GM12878 (cell line): ENCODE results near the gene COL27A1. TPM values are rescaled to one million over a fixed set of nuclear protein-coding genes. Genes with fewer than 3 reads are reported as not detected.

Experiments used
- ATAC-seq: fragments of 200-7000 bp; cut with Tn5 transposase; 3 replicates; pipeline ENCODE4 v1.9.1; 2020; ENCODE audit warnings: mild to moderate bottlenecking, moderate library complexity
- BruUV-seq: library from RNA; stranded (reverse); fragments of 400-500 nt; replicated peaks from 2 replicates; lab custom pipeline; 2021; lab: Mats Ljungman, UMichigan
- CTCF ChIA-PET: fragments of 300-600 bp; sonication (Branson Sonifier 250); formaldehyde crosslinking; extraction: SDS; loops from one replicate; lab custom pipeline; 2021; ENCODE audit warnings: inconsistent platforms; lab: Yijun Ruan, JAX
- POLR2A ChIA-PET: fragments of 350-600 bp; formaldehyde crosslinking; extraction: SDS; loops from one replicate; lab custom pipeline; 2021; ENCODE audit warnings: inconsistent platforms; lab: Charles Lee
- RAD21 ChIA-PET: fragments of 300-600 bp; sonication (Branson Sonifier 250); formaldehyde crosslinking; loops from one replicate; lab custom pipeline; 2023; ENCODE audit warnings: antibody characterized with exemption; ENCODE audit not compliant: unreplicated experiment; lab: Charles Lee
- SMC1A ChIA-PET: fragments of 300-600 bp; sonication (Branson Sonifier 250); formaldehyde crosslinking; loops from one replicate; lab custom pipeline; 2023; ENCODE audit not compliant: unreplicated experiment, uncharacterized antibody; lab: Charles Lee
- DNase-seq: peaks from one replicate; pipeline ENCODE4 v3.0.0-alpha.2; 2011; ENCODE audit warnings: low read depth, low spot score
- FAIRE-seq: peaks from 3 replicates; lab custom pipeline; 2011; peaks lifted over from hg19 to GRCh38; lab: Jason Lieb, UNC
- H2AFZ ChIP-seq: 2 replicates; pipeline ENCODE4 v1.6.0; 2011; ENCODE audit warnings: low read depth, low read length, control low read depth; ENCODE audit not compliant: control insufficient read depth
- H3K27ac ChIP-seq: 2 replicates; pipeline ENCODE4 v1.5.1; 2011; ENCODE audit warnings: control low read depth; ENCODE audit not compliant: control insufficient read depth, insufficient read depth
- H3K27me3 ChIP-seq, 2 experiments: replicated peaks in 1 of 2; 2 replicates each; pipeline versions ENCODE4 v1.6.0 to v1.6.1; 2011; ENCODE audit warnings: low read length in 1 of 2; ENCODE audit not compliant: control insufficient read depth in 2 of 2, insufficient read depth in 2 of 2
- H3K36me3 ChIP-seq, 2 experiments: 2 replicates each; pipeline ENCODE4 v1.5.1; 2011; ENCODE audit warnings: low read length in 1 of 2; ENCODE audit not compliant: control insufficient read depth in 2 of 2, insufficient read depth in 2 of 2
- H3K4me1 ChIP-seq: 2 replicates; pipeline ENCODE4 v1.6.1; 2011; ENCODE audit warnings: mild to moderate bottlenecking, low read length, moderate library complexity, mixed read lengths; ENCODE audit not compliant: control insufficient read depth, insufficient read depth
- H3K4me2 ChIP-seq: 2 replicates; pipeline ENCODE4 v1.6.0; 2011; ENCODE audit warnings: control low read depth; ENCODE audit not compliant: control insufficient read depth, insufficient read depth
- H3K4me3 ChIP-seq: fragments of 200-600 bp; sonication (generic); 2 replicates; pipeline ENCODE4 v1.5.1; 2016
- H3K79me2 ChIP-seq: 2 replicates; pipeline ENCODE4 v1.6.0; 2011; ENCODE audit warnings: low read length; ENCODE audit not compliant: control insufficient read depth, insufficient read depth
- H3K9ac ChIP-seq: 2 replicates; pipeline ENCODE4 v1.8.0; 2011; ENCODE audit warnings: low read length, control low read depth, mixed read lengths; ENCODE audit not compliant: control insufficient read depth, insufficient read depth
- H3K9me3 ChIP-seq: replicated peaks from 3 replicates; pipeline ENCODE4 v1.5.1; 2011; ENCODE audit warnings: mild to moderate bottlenecking, low read length; ENCODE audit not compliant: control insufficient read depth, insufficient read depth
- H4K20me1 ChIP-seq: 2 replicates; pipeline ENCODE4 v1.6.0; 2011; ENCODE audit not compliant: control insufficient read depth, insufficient read depth
- BMI1 ChIP-seq: fragments of 450-650 bp; IDR thresholded peaks from 2 replicates; pipeline ENCODE4 v1.6.1; 2016; ENCODE audit warnings: mild to moderate bottlenecking, moderate library complexity, borderline replicate concordance
- BRCA1 ChIP-seq: IDR thresholded peaks from 2 replicates; pipeline ENCODE4 v1.6.1; 2011; ENCODE audit warnings: low read depth, low read length, improper control_type of control experiment
- ETV6 ChIP-seq, 2 experiments: fragments of 450-650 bp in 1 of 2; IDR thresholded peaks in 1 of 2; conservative IDR thresholded peaks in 1 of 2; 2 replicates each; pipeline ENCODE4 v1.6.1; 2014; ENCODE audit warnings: antibody characterized with exemption in 1 of 2, borderline replicate concordance in 1 of 2, low read depth in 1 of 2, mild to moderate bottlenecking in 1 of 2, moderate library complexity in 1 of 2
- KAT2A ChIP-seq: conservative IDR thresholded peaks from 2 replicates; pipeline ENCODE4 v1.6.1; 2011; ENCODE audit warnings: low read depth, low read length; ENCODE audit not compliant: control insufficient read depth
- KDM1A ChIP-seq: fragments of 200-600 bp; sonication (generic); IDR thresholded peaks from 2 replicates; pipeline ENCODE4 v1.6.1; 2016; ENCODE audit warnings: borderline replicate concordance
- NRF1 ChIP-seq: conservative IDR thresholded peaks from 2 replicates; pipeline ENCODE4 v1.6.1; 2011; ENCODE audit warnings: mild to moderate bottlenecking, low read depth, low read length, improper control_type of control experiment
- SMAD1 ChIP-seq: fragments of 450-650 bp; IDR thresholded peaks from 2 replicates; pipeline ENCODE4 v1.6.1; 2018; ENCODE audit warnings: mild to moderate bottlenecking, low read depth; ENCODE audit not compliant: partially characterized antibody
- SP1 ChIP-seq: IDR thresholded peaks from one replicate; pipeline ENCODE4 v1.6.1; 2011; ENCODE audit warnings: low read depth, low read length
- STAT1 ChIP-seq: fragments of 450-650 bp; conservative IDR thresholded peaks from 2 replicates; pipeline ENCODE4 v1.6.1; 2014; ENCODE audit warnings: antibody characterized with exemption, mild to moderate bottlenecking
- TAF1 ChIP-seq: IDR thresholded peaks from 2 replicates; pipeline ENCODE4 v1.6.1; 2011; ENCODE audit warnings: mild to moderate bottlenecking, low read depth, low read length, borderline replicate concordance
- TBL1XR1 ChIP-seq: IDR thresholded peaks from 2 replicates; pipeline ENCODE4 v1.6.1; 2012; ENCODE audit warnings: low read depth, low read length, improper control_type of control experiment
- WRNIP1 ChIP-seq: IDR thresholded peaks from 2 replicates; pipeline ENCODE4 v1.6.1; 2011; ENCODE audit warnings: low read depth, low read length, improper control_type of control experiment, borderline replicate concordance
- ZNF207 ChIP-seq: fragments of 450-650 bp; IDR thresholded peaks from 2 replicates; pipeline ENCODE4 v1.6.1; 2014; ENCODE audit warnings: antibody characterized with exemption, mild to moderate bottlenecking, borderline replicate concordance
- ZNF274 ChIP-seq: IDR thresholded peaks from one replicate; pipeline ENCODE4 v1.8.0; 2011; ENCODE audit not compliant: insufficient read length, insufficient read depth
- WGBS: methylation state at CpG from one replicate; pipeline ENCODE4 v1.1.6; 2016; ENCODE audit warnings: low lambda C conversion rate; ENCODE audit not compliant: insufficient replicate concordance, insufficient coverage; ENCODE audit errors: missing lambda C conversion rate; 5-methylcytosine and 5-hydroxymethylcytosine counted together
- in situ Hi-C: fragments of 300-500 bp; cut with MboI; formaldehyde crosslinking; loops from 9 replicates; pipeline ENCODE4 v1.14.3; 2018; ENCODE audit warnings: mixed read lengths
- intact Hi-C: fragments of 100-400 bp; cut with micrococcal nuclease; formaldehyde crosslinking; loops from one replicate; pipeline ENCODE4 v1.14.2; 2022; ENCODE audit not compliant: unreplicated experiment
- polyA plus RNA-seq, 11 experiments: library from polyadenylated mRNA; depleted of rRNA in 4 of 11; unstranded in 6 of 11; stranded (reverse) in 5 of 11; fragments of >200 nt; fragmentation: Nextera tagmentation in 4 of 11; fragmentation: Illumina TruSeq in 1 of 11; extraction: Ambion mirVana in 4 of 11; extraction: Trizol in 1 of 11; gene quantifications; 1 replicate in 1 of 11; 2 replicates in 10 of 11; pipeline versions ENCODE4 v1.2.1 to v1.2.3, GENCODE V29; 2011 to 2016; ENCODE audit warnings: inconsistent platforms in 2 of 11, missing spikeins in 2 of 11, low read depth in 1 of 11
- total RNA-seq, 4 experiments: library from RNA; depleted of rRNA in 3 of 4; stranded (reverse); fragments of >200 nt in 3 of 4; fragmentation: Illumina TruSeq in 1 of 4; extraction: Trizol in 1 of 4; gene quantifications; 2 replicates each; pipeline versions ENCODE4 v1.2.1 to v1.2.3, GENCODE V29; 2013 to 2021
- TF ChIP-seq, protein P1 (sequence below): fragments of 450-650 bp; IDR thresholded peaks from 2 replicates; pipeline ENCODE4 v1.6.1; 2017; ENCODE audit warnings: antibody characterized with exemption, mild to moderate bottlenecking, moderate library complexity
- TF ChIP-seq, protein P2 (sequence below): IDR thresholded peaks from 2 replicates; pipeline ENCODE4 v1.6.1; 2011; ENCODE audit warnings: low read depth, mild to moderate bottlenecking, low read length, moderate library complexity, borderline replicate concordance; ENCODE audit errors: extremely low read depth
- TF ChIP-seq, protein P3 (sequence below): fragments of 450-650 bp; IDR thresholded peaks from 2 replicates; pipeline ENCODE4 v1.6.1; 2017; ENCODE audit warnings: mild to moderate bottlenecking

Gene COL27A1
- total and polyA plus RNA-seq, 10 of the 15 experiments (the other 5 are each of a cell fraction or from before 2014, with no cell fraction given): 0.10 TPM; not detected in 9

DNA sequence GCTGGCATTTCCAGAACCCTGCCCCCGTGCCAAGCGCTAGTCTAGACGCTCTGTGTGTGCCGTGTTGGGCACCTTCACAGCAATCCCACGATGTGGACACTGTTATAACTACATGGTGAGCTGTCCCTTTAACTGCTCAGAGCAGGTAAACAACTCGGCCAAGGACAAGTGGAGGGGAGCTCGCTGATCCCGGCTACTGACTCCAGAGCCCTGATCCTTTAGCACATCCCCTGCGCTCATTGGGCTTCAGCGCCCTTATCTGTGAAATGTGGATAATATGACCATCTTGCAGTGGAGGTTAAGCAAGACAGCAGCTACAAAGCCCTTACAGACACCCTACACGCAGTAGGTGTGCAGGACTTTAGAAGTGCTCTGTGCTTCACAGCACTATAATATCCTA is 190.8 kb downstream of the COL27A1 start (continued):
- TF ChIP-seq KAT2A: no peak

DNA sequence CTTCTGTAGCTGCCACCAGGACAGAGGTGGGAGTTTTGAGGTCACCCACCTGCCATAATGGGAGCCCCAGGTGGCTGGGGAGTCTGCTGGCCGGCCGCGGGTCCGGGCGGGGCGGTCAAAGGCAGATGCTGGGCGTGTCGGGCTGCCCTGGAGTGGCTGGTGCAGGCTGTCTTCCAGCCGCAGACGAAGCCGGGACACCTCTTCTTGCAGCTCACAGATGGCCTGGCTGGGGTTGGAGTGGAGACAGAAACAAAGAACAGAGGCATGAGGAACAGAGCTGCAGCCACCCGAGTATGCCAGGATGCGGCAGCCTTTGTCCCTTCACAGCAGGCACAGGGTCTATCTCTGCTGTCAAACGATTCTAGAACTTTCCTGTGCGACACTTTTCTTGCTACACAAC is 192.3 kb downstream of the COL27A1 start:
- Histone ChIP-seq H3K9me3 (no peaks in the 10 kb centered on the region), H3K79me2 (no peaks in the 10 kb centered on the region), H2AFZ (no peak overlapping the region), H3K9ac (no peak overlapping the region), H3K27me3 (no peaks in the 10 kb centered on the region), H3K4me2 (no peak overlapping the region), H3K36me3 (peaks cover 53 to 66% of the 10 kb centered on the region in 2 experiments), H4K20me1 (no peaks in the 10 kb centered on the region), H3K4me1 (peaks cover 25% of the 10 kb centered on the region), H3K27ac (no peak overlapping the region), H3K4me3 (no peak overlapping the region)
- intact Hi-C loops: loop anchor here (2.0 to 10.0 kb wide), 2 partner anchors 35 to 157 kb away; partner anchors contain the start of gene WHRN
- RAD21 ChIA-PET: interaction anchor here (1.2 to 2.5 kb wide), 2 partner anchors 38 to 41 kb away, joined by 5 to 29 read pairs; partner anchors contain the start of gene AKNA
- TF ChIP-seq SMAD1 (no peak), WRNIP1 (no peak), TBL1XR1 (no peak), SP1 (no peak), ZNF274 (no peak), BMI1 (no peak), NRF1 (no peak), STAT1 (no peak), ETV6 (conservative IDR thresholded peaks at IDR 0.05 in 1 of 2, IDR thresholded peaks at IDR 0.05 in 1 of 2; ENCODE audit: borderline replicate concordance in 1 of 2, low read depth in 1 of 2) (no peak), BRCA1 (no peak), TAF1 (no peak), ZNF207 (no peak), KDM1A (no peak)
- TF ChIP-seq, protein P1, sequence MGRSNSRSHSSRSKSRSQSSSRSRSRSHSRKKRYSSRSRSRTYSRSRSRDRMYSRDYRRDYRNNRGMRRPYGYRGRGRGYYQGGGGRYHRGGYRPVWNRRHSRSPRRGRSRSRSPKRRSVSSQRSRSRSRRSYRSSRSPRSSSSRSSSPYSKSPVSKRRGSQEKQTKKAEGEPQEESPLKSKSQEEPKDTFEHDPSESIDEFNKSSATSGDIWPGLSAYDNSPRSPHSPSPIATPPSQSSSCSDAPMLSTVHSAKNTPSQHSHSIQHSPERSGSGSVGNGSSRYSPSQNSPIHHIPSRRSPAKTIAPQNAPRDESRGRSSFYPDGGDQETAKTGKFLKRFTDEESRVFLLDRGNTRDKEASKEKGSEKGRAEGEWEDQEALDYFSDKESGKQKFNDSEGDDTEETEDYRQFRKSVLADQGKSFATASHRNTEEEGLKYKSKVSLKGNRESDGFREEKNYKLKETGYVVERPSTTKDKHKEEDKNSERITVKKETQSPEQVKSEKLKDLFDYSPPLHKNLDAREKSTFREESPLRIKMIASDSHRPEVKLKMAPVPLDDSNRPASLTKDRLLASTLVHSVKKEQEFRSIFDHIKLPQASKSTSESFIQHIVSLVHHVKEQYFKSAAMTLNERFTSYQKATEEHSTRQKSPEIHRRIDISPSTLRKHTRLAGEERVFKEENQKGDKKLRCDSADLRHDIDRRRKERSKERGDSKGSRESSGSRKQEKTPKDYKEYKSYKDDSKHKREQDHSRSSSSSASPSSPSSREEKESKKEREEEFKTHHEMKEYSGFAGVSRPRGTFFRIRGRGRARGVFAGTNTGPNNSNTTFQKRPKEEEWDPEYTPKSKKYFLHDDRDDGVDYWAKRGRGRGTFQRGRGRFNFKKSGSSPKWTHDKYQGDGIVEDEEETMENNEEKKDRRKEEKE: no peak
- TF ChIP-seq, protein P2, sequence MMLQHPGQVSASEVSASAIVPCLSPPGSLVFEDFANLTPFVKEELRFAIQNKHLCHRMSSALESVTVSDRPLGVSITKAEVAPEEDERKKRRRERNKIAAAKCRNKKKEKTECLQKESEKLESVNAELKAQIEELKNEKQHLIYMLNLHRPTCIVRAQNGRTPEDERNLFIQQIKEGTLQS: no peak
- TF ChIP-seq, protein P3, sequence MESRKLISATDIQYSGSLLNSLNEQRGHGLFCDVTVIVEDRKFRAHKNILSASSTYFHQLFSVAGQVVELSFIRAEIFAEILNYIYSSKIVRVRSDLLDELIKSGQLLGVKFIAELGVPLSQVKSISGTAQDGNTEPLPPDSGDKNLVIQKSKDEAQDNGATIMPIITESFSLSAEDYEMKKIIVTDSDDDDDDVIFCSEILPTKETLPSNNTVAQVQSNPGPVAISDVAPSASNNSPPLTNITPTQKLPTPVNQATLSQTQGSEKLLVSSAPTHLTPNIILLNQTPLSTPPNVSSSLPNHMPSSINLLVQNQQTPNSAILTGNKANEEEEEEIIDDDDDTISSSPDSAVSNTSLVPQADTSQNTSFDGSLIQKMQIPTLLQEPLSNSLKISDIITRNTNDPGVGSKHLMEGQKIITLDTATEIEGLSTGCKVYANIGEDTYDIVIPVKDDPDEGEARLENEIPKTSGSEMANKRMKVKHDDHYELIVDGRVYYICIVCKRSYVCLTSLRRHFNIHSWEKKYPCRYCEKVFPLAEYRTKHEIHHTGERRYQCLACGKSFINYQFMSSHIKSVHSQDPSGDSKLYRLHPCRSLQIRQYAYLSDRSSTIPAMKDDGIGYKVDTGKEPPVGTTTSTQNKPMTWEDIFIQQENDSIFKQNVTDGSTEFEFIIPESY: no peak
- SMC1A ChIA-PET: interaction anchor here (1.2 to 1.5 kb wide), 4 partner anchors 9 to 42 kb away, joined by 3 to 4 read pairs (median 4); no protein-coding TSS in a partner anchor
- CTCF ChIA-PET: interaction anchor here (1.2 to 3.1 kb wide), 3 partner anchors 20 to 306 kb away, joined by 3 to 18 read pairs (median 4); no protein-coding TSS in a partner anchor
- POLR2A ChIA-PET: interaction anchor here (0.9 to 5.1 kb wide), 3 partner anchors 40 to 52 kb away, joined by 3 to 24 read pairs (median 4); partner anchors contain the start of gene AKNA
- ATAC-seq (no peak), FAIRE-seq (no peak), DNase-seq (no peak)
- 88% methylated on average over 15 of the region's 15 CpGs for WGBS
- in situ Hi-C loops: no loop called here
- BruUV-seq: no TSS peak
